SH-SY5Y (cell line): ENCODE data around the gene KLHL3.

Source experiments
- GATA2 ChIP-seq: IDR thresholded peaks from 2 replicates; pipeline ENCODE4 v1.6.1; 2011; ENCODE audit warnings: mild to moderate bottlenecking, low read depth, low read length
- GATA3 ChIP-seq: IDR thresholded peaks from 2 replicates; pipeline ENCODE4 v1.6.1; 2011; ENCODE audit warnings: low read depth, mild to moderate bottlenecking, low read length, moderate library complexity

DNA sequence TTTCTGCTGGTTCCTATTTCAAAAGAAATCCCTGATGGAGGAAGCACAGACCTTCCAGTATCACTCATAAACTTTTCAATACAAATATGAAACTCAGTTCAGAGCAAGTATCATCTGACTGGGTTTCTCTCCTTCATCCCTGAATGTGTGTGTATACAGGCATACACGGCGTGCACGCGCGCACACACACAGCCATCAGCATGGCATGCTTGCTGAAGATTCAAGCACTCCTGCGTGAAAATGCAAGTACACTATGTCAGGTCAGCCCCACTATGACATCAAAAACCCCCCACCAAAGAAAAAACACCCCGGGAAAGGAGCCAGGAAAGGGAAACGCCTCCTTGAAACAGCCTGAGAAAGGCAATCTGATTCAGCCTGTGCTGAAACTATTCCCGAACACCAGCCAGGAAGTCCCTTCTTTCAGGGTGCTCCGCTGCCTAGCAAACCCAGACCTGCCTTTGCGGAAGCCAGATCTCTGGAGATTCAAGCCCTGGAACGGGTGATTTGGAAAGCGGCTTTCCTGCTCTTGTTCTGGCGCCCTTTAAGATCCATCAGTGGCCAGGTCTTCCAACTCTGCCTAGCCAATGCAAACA, 831 bp downstream of the KLHL3 start:
- TF ChIP-seq GATA2, result no peak
- TF ChIP-seq GATA3, result no peak
